SK-N-SH treated with all-trans-retinoic acid at 6 μM for 48 hours (cell line): ENCODE data around the gene TRMT2B.

Experiments
- ATAC-seq: fragments of 200-7000 bp; cut with Tn5 transposase; 3 replicates; pipeline ENCODE4 v1.9.1; 2020; ENCODE audit warnings: mild to moderate bottlenecking, moderate library complexity
- ARNTL ChIP-seq: fragments of 450-650 bp; formaldehyde crosslinking; IDR thresholded peaks from 2 replicates; pipeline ENCODE4 v1.5.0; 2020; ENCODE audit warnings: low read depth, mild to moderate bottlenecking, moderate library complexity, borderline replicate concordance
- BACH2 ChIP-seq: fragments of 250-450 bp; sonication (Bioruptor Pico); IDR thresholded peaks from 2 replicates; pipeline ENCODE4 v1.9.0; 2021; ENCODE audit warnings: mild to moderate bottlenecking, borderline replicate concordance
- CREB5 ChIP-seq: fragments of 250-450 bp; sonication (Bioruptor Pico); IDR thresholded peaks from 2 replicates; pipeline ENCODE4 v1.5.1; 2020; ENCODE audit warnings: low read depth, mild to moderate bottlenecking, moderate library complexity
- CSDC2 ChIP-seq: fragments of 250-450 bp; sonication (Bioruptor Pico); IDR thresholded peaks from 2 replicates; pipeline ENCODE4 v1.5.0; 2020; ENCODE audit warnings: mild to moderate bottlenecking, moderate library complexity
- CSRNP3 ChIP-seq: fragments of 250-450 bp; sonication (Bioruptor Pico); IDR thresholded peaks from 2 replicates; pipeline ENCODE4 v1.5.1; 2021; ENCODE audit warnings: mild to moderate bottlenecking, moderate library complexity
- ESRRG ChIP-seq: fragments of 250-450 bp; sonication (Bioruptor Pico); IDR thresholded peaks from 2 replicates; pipeline ENCODE4 v1.6.1; 2021; ENCODE audit warnings: mild to moderate bottlenecking
- GLIS3 ChIP-seq: fragments of 250-450 bp; sonication (Bioruptor Pico); IDR thresholded peaks from 2 replicates; pipeline ENCODE4 v1.5.0; 2020; ENCODE audit warnings: mild to moderate bottlenecking, moderate library complexity
- OSR1 ChIP-seq: fragments of 250-450 bp; sonication (Bioruptor Pico); IDR thresholded peaks from 2 replicates; pipeline ENCODE4 v1.8.0; 2022; ENCODE audit warnings: moderate library complexity, mild to moderate bottlenecking, inconsistent platforms
- PATZ1 ChIP-seq: fragments of 250-450 bp; sonication (Bioruptor Pico); IDR thresholded peaks from 2 replicates; pipeline ENCODE4 v1.8.0; 2020; ENCODE audit warnings: mild to moderate bottlenecking, moderate library complexity, borderline replicate concordance
- POU6F1 ChIP-seq: fragments of 250-450 bp; sonication (Bioruptor Pico); IDR thresholded peaks from 2 replicates; pipeline ENCODE4 v1.8.0; 2021; ENCODE audit warnings: low read depth, mild to moderate bottlenecking, moderate library complexity, borderline replicate concordance
- PPARA ChIP-seq: fragments of 250-450 bp; sonication (Bioruptor Pico); IDR thresholded peaks from 2 replicates; pipeline ENCODE4 v1.5.0; 2020; ENCODE audit warnings: mild to moderate bottlenecking, borderline replicate concordance
- RARB ChIP-seq: fragments of 250-450 bp; sonication (Bioruptor Pico); IDR thresholded peaks from 2 replicates; pipeline ENCODE4 v1.8.0; 2021; ENCODE audit warnings: mild to moderate bottlenecking, moderate library complexity
- SNAI2 ChIP-seq: fragments of 250-450 bp; sonication (Bioruptor Pico); IDR thresholded peaks from 2 replicates; pipeline ENCODE4 v1.5.0; 2020; ENCODE audit warnings: mild to moderate bottlenecking, moderate library complexity
- TCF4 ChIP-seq: fragments of 250-450 bp; sonication (Bioruptor Pico); IDR thresholded peaks from 2 replicates; pipeline ENCODE4 v1.8.0; 2021; ENCODE audit warnings: mild to moderate bottlenecking, moderate library complexity, borderline replicate concordance
- TOX ChIP-seq: fragments of 250-450 bp; sonication (Bioruptor Pico); IDR thresholded peaks from 2 replicates; pipeline ENCODE4 v1.8.0; 2021; ENCODE audit warnings: mild to moderate bottlenecking, moderate library complexity, borderline replicate concordance
- TSHZ2 ChIP-seq: fragments of 250-450 bp; sonication (Bioruptor Pico); IDR thresholded peaks from 2 replicates; pipeline ENCODE4 v1.5.0; 2020; ENCODE audit warnings: mild to moderate bottlenecking, moderate library complexity
- ZC3H10 ChIP-seq: fragments of 250-450 bp; sonication (Bioruptor Pico); IDR thresholded peaks from 2 replicates; pipeline ENCODE4 v1.5.1; 2021; ENCODE audit warnings: mild to moderate bottlenecking, moderate library complexity
- ZFP3 ChIP-seq: fragments of 250-450 bp; sonication (Bioruptor Pico); IDR thresholded peaks from 2 replicates; pipeline ENCODE4 v1.5.0; 2020; ENCODE audit warnings: mild to moderate bottlenecking, moderate library complexity
- ZFP30 ChIP-seq: fragments of 450-650 bp; formaldehyde crosslinking; IDR thresholded peaks from 2 replicates; pipeline ENCODE4 v1.5.0; 2022; ENCODE audit warnings: mild to moderate bottlenecking, moderate library complexity
- ZNF70 ChIP-seq: fragments of 450-650 bp; formaldehyde crosslinking; IDR thresholded peaks from 2 replicates; pipeline ENCODE4 v1.5.0; 2020; ENCODE audit warnings: mild to moderate bottlenecking, moderate library complexity
- ZNF8 ChIP-seq: fragments of 450-650 bp; formaldehyde crosslinking; IDR thresholded peaks from 2 replicates; pipeline ENCODE4 v1.5.0; 2020; ENCODE audit warnings: mild to moderate bottlenecking, moderate library complexity

Gene TRMT2B

GRCh38 chrX:101079736-101080270, 27.9 kb upstream of the TRMT2B start:
- peak; percentile 12; the same call in 1 of the 3 replicates for ATAC-seq
- TF ChIP-seq ESRRG (CRISPR knock-in tag) (no peak), RARB (no peak), PATZ1 (CRISPR knock-in tag) (no peak), CSDC2 (CRISPR knock-in tag) (no peak), CSRNP3 (CRISPR knock-in tag) (no peak), BACH2 (CRISPR knock-in tag) (no peak), ZNF8 (CRISPR knock-in tag) (no peak), ZNF70 (CRISPR knock-in tag) (no peak), GLIS3 (CRISPR knock-in tag) (no peak), ZFP3 (no peak), TSHZ2 (CRISPR knock-in tag) (no peak), OSR1 (CRISPR knock-in tag) (no peak), SNAI2 (no peak), ZFP30 (CRISPR knock-in tag) (no peak)
- TF ChIP-seq, all 23 proteins: peak for 0

GRCh38 chrX:101078716-101079598, 27.0 kb upstream of the TRMT2B start, which contains the start of gene TMEM35A:
Gene TMEM35A, plus strand, starts transcription at chrX:101078879. Its CDS starts 124 bp downstream, at chrX:101079003.
- TF ChIP-seq ZFP3: no peak
- TF ChIP-seq TCF4: no peak
- TF ChIP-seq BACH2 (CRISPR knock-in tag): no peak
- no peak for TF ChIP-seq CSDC2 (CRISPR knock-in tag)
- no peak for TF ChIP-seq SNAI2
- no peak for TF ChIP-seq GLIS3 (CRISPR knock-in tag)
- TF ChIP-seq PATZ1 (CRISPR knock-in tag): no peak
- no peak for TF ChIP-seq PPARA (CRISPR knock-in tag)
- no peak for TF ChIP-seq ZC3H10 (CRISPR knock-in tag)
- ATAC-seq: peak; percentile 97

GRCh38 chrX:101071582-101071981, 19.7 kb upstream of the TRMT2B start:
- no peak for TF ChIP-seq PPARA (CRISPR knock-in tag)
- no peak for TF ChIP-seq CREB5
- no peak for TF ChIP-seq POU6F1 (CRISPR knock-in tag)
- no peak for TF ChIP-seq OSR1 (CRISPR knock-in tag)
- TF ChIP-seq PATZ1 (CRISPR knock-in tag): no peak
- TF ChIP-seq TCF4: no peak
- no peak for TF ChIP-seq CSDC2 (CRISPR knock-in tag)
- TF ChIP-seq GLIS3 (CRISPR knock-in tag): no peak
- TF ChIP-seq TOX (CRISPR knock-in tag): no peak
- TF ChIP-seq ZFP3: no peak
- TF ChIP-seq ESRRG (CRISPR knock-in tag): no peak
- TF ChIP-seq ARNTL (CRISPR knock-in tag): no peak
- no peak for TF ChIP-seq BACH2 (CRISPR knock-in tag)
- TF ChIP-seq ZNF8 (CRISPR knock-in tag): no peak
- TF ChIP-seq ZNF70 (CRISPR knock-in tag): no peak
- TF ChIP-seq ZC3H10 (CRISPR knock-in tag): no peak
- no peak for ATAC-seq
